ENCODE results near the gene RPS6KB1. TPM values are rescaled to one million over a fixed set of nuclear protein-coding genes. Genes with fewer than 3 reads are reported as not detected.
A peak's percentile ranks its signal among the peaks of the same experiment; 100 is the strongest.
"Not testable (repeated sequence)": the region's sequence is repeated elsewhere in the genome, so short reads cannot be mapped to it uniquely, and the experiment has no call there.

Gene RPS6KB1
- total RNA-seq, 2 donors from 2014 or later = 65.8 to 68.8 TPM

DNA sequence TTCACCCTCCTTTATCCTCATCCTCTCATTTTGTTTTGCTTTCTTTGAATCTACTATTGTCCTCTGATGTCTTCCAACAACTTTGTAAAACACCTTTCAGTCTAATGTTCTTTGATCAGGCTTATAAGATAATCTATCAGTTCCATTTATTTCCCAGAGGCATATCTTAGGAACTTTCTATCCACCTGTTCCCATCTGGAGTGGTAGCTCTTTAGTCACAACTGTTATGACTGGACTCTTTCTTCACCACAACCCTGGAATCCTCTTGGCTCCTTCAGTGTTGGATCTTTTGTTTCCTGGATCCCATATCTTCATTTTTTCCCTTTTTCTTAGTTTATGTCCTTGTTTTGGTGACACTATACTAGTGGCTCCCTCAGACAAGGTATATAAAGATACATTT lies 23.5 kb downstream of the RPS6KB1 start:
- Mint-ChIP-seq H3K27me3 (ENCODE audit: low read depth) (no peaks in the 10 kb centered on the region), H3K9me3 (no peaks in the 10 kb centered on the region), H3K4me1 (ENCODE audit: low read depth) (no peaks in the 10 kb centered on the region), H3K27ac (peak overlapping the region; percentile 12), H3K4me3 (no peak overlapping the region), H3K36me3 (ENCODE audit: insufficient read depth in 2 of 2) (peaks cover 8 to 31% of the 10 kb centered on the region in 2 donors)
- ATAC-seq (replicated peaks in 1 of 2) (no peak), DNase-seq (no peak)

DNA sequence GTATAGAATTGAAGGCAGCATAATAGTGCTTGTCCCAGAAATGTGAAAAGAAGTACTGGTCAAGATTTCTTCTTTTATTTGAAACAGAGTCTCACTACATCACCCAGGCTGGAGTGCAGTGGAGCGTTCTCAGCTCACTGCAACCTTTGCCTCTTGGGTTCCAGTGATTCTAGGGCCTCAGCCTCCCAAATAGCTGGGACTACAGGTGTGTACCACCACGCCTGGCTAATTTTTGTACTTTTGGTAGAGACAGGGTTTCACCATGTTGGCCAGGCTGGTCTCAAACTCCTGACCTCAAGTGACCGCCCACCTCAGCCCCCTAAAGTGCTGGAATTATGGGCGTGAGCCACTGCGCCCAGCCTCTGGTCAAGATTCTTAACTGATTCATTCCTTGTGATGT lies 27.7 kb downstream of the RPS6KB1 start:
- not testable (repeated sequence) for H3K9me3 Mint-ChIP-seq; ATAC-seq (replicated peaks in 1 of 2); H3K27ac Mint-ChIP-seq; H3K4me1 Mint-ChIP-seq (ENCODE audit: low read depth); H3K4me3 Mint-ChIP-seq; DNase-seq; H3K27me3 Mint-ChIP-seq (ENCODE audit: low read depth)
- peaks cover 8 to 34% of the 10 kb centered on the region in 2 donors for H3K36me3 Mint-ChIP-seq (ENCODE audit: insufficient read depth in 2 of 2)

- H3K4me3 Mint-ChIP-seq; H3K27me3 Mint-ChIP-seq (ENCODE audit: low read depth); H3K4me1 Mint-ChIP-seq (ENCODE audit: low read depth); ATAC-seq (replicated peaks in 1 of 2); DNase-seq; H3K9me3 Mint-ChIP-seq: not testable (repeated sequence)
- peak overlapping the region; percentile 70 for H3K27ac Mint-ChIP-seq
- peaks cover 8 to 26% of the 10 kb centered on the region in 2 donors for H3K36me3 Mint-ChIP-seq (ENCODE audit: insufficient read depth in 2 of 2)
Measured at GRCh38 chr17:59930121-59930520, 37.2 kb downstream of the RPS6KB1 start.

DNA sequence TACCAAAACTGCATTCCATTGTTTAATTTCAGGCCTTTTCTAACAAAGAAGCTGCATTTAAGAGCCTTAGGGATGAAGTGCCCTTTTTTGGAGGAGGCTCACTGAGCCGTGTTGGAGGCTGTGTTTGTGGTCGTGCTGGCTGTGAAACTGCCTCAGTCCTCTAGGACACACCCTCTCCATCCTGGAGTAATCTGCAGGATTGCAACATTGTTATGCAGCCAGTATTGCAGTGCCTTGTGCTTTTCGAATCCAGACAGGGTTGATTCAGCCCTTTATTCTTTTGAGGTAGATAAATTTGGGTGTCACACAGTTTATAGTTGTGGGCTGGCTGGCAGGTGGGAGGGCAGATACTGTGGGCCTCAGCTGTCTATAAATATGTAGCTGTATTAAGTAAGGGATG lies 37.8 kb downstream of the RPS6KB1 start:
- not testable (repeated sequence) for H3K9me3 Mint-ChIP-seq; DNase-seq; ATAC-seq (replicated peaks in 1 of 2); H3K4me1 Mint-ChIP-seq (ENCODE audit: low read depth); H3K27me3 Mint-ChIP-seq (ENCODE audit: low read depth); H3K4me3 Mint-ChIP-seq
- Mint-ChIP-seq H3K27ac (peak overlapping the region; percentile 31), H3K36me3 (ENCODE audit: insufficient read depth in 2 of 2) (peaks cover 9 to 23% of the 10 kb centered on the region in 2 donors)

DNA sequence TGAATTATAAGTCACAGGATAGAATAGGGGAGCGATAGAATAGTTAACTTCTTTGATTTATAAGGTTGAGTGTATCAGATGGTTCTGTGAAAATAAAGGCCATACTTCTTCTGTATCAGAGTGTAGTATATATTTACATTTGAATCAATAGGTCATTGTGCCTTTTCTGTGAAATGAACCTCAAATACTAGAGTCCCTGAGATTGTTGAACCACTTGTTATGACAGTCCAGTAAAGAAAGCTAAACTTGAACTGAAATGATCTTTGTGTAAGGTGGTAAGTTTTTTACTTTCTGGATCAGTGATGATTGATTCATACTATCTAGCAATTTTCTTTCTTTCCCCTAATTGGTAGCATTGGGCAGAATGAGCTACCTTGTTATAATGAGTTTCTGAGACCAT lies 40.4 kb downstream of the RPS6KB1 start:
- H3K27ac Mint-ChIP-seq = peak overlapping the region; percentile 21
- H3K4me3 Mint-ChIP-seq; H3K27me3 Mint-ChIP-seq (ENCODE audit: low read depth); ATAC-seq (replicated peaks in 1 of 2); H3K4me1 Mint-ChIP-seq (ENCODE audit: low read depth); H3K9me3 Mint-ChIP-seq; DNase-seq: not testable (repeated sequence)
- H3K36me3 Mint-ChIP-seq (ENCODE audit: insufficient read depth in 2 of 2) = peaks cover 9 to 27% of the 10 kb centered on the region in 2 donors

DNA sequence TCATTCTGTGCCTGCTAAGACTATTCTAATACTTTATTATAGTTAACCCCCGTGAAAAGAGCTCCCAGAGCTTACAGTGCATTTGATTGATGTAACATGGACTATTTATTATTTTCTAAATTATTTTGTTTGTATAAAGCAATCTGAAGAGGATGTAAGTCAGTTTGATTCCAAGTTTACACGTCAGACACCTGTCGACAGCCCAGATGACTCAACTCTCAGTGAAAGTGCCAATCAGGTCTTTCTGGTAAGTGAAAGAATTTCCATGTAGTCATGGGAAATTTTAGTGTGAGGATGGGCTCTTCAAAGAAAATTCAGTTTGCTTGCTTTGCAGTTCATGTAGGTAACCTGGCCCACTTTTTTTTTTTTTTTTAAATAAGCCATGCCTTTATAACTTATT lies 47.8 kb downstream of the RPS6KB1 start:
- Mint-ChIP-seq H3K27ac (peak overlapping the region; percentile 98), H3K4me1 (ENCODE audit: low read depth) (peaks cover 44% of the 10 kb centered on the region), H3K36me3 (ENCODE audit: insufficient read depth in 2 of 2) (peaks cover 2 to 41% of the 10 kb centered on the region in 2 donors), H3K4me3 (peak overlapping the region; percentile 17 to 62)
- not testable (repeated sequence) for H3K27me3 Mint-ChIP-seq (ENCODE audit: low read depth); H3K9me3 Mint-ChIP-seq
- peak; percentile 38 to 44 for ATAC-seq (replicated peaks in 1 of 2)
- DNase-seq = peak; percentile 43 to 50

DNA sequence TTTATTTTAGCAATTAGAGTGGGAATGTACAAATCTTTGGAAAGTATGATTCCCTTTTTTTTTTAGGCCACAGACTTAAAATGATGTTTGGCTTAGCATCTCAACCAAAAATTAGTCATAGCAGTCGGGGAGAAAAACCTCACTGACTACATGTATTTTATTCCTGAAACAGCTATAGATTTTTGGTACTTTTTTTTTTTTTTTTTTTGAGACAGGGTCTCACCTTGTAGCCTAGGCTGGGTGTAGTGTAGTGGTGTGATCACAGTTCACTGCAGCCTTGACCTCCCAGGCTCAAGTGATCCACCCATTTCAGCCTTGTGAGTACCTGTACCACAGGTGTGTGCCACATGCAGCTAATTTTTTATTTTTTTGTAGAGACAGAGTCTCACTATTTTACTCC lies 48.2 kb downstream of the RPS6KB1 start:
- ATAC-seq (replicated peaks in 1 of 2) (peak; percentile 66 to 80), DNase-seq (peak; percentile 16 to 19)
- Mint-ChIP-seq H3K4me3 (peak overlapping the region; percentile 51 to 62), H3K4me1 (ENCODE audit: low read depth) (peaks cover 49% of the 10 kb centered on the region), H3K9me3 (no peaks in the 10 kb centered on the region), H3K27ac (peak overlapping the region; percentile 98), H3K36me3 (ENCODE audit: insufficient read depth in 2 of 2) (peaks cover 5 to 44% of the 10 kb centered on the region in 2 donors), H3K27me3 (ENCODE audit: low read depth) (no peaks in the 10 kb centered on the region)

DNA sequence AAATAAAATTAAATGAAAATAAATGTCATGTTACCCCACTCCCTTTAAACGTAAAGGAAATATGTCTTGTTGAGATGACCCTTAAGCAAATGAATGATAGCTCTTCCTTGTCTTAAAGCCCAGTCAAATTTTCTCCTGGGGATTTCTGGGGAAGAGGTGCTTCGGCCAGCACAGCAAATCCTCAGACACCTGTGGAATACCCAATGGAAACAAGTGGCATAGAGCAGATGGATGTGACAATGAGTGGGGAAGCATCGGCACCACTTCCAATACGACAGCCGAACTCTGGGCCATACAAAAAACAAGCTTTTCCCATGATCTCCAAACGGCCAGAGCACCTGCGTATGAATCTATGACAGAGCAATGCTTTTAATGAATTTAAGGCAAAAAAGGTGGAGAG lies 53.5 kb downstream of the RPS6KB1 start:
- H3K27ac Mint-ChIP-seq = peak overlapping the region; percentile 11
- not testable (repeated sequence) for H3K4me3 Mint-ChIP-seq; H3K9me3 Mint-ChIP-seq; ATAC-seq (replicated peaks in 1 of 2); H3K27me3 Mint-ChIP-seq (ENCODE audit: low read depth); DNase-seq
- H3K4me1 Mint-ChIP-seq (ENCODE audit: low read depth) = peaks cover 42% of the 10 kb centered on the region
- H3K36me3 Mint-ChIP-seq (ENCODE audit: insufficient read depth in 2 of 2) = peaks cover 6 to 31% of the 10 kb centered on the region in 2 donors

- not testable (repeated sequence) for H3K4me3 Mint-ChIP-seq; H3K27me3 Mint-ChIP-seq (ENCODE audit: low read depth); H3K27ac Mint-ChIP-seq; H3K9me3 Mint-ChIP-seq
- peak; percentile 24 to 38 for DNase-seq
- peaks cover 33% of the 10 kb centered on the region for H3K4me1 Mint-ChIP-seq (ENCODE audit: low read depth)
- peak; percentile 53 to 61 for ATAC-seq (replicated peaks in 1 of 2)
- peaks cover 6 to 27% of the 10 kb centered on the region in 2 donors for H3K36me3 Mint-ChIP-seq (ENCODE audit: insufficient read depth in 2 of 2)
Measured at GRCh38 chr17:59947310-59947709, 54.4 kb downstream of the RPS6KB1 start.

DNA sequence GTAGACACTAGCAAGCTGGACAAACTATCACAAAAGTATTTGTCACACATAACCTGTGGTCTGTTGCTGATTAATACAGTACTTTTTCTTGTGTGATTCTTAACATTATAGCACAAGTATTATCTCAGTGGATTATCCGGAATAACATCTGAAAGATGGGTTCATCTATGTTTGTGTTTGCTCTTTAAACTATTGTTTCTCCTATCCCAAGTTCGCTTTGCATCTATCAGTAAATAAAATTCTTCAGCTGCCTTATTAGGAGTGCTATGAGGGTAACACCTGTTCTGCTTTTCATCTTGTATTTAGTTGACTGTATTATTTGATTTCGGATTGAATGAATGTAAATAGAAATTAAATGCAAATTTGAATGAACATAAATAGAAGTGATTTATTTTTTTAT lies 57.1 kb downstream of the RPS6KB1 start:
- Mint-ChIP-seq H3K9me3 (no peaks in the 10 kb centered on the region), H3K36me3 (ENCODE audit: insufficient read depth in 2 of 2) (peaks cover 8 to 18% of the 10 kb centered on the region in 2 donors), H3K4me3 (no peak overlapping the region), H3K27ac (no peak overlapping the region), H3K27me3 (ENCODE audit: low read depth) (no peaks in the 10 kb centered on the region), H3K4me1 (ENCODE audit: low read depth) (peaks cover 29% of the 10 kb centered on the region)
- ATAC-seq (replicated peaks in 1 of 2) = no peak
- no peak for DNase-seq

DNA sequence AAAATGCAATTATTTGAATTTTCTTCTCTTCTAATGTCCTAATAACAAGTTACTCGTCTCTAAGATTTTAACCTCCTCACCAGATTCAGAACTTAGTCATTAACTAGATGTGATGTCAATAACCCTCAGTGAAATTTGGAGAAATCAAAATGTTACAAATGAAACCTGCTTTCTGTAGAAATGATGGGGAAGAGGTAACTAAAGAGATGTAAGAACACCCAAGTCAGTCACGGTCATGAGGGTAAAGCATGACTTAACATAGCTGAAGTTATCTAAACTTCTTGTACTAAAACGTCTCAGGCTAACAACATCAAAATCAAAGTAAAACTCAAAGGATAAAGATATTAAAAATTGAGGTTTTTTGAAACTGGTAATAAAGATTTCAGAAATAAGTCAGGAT lies 61.9 kb downstream of the RPS6KB1 start:
- Mint-ChIP-seq H3K4me1 (ENCODE audit: low read depth) (peaks cover 13% of the 10 kb centered on the region), H3K27ac (no peak overlapping the region), H3K4me3 (no peak overlapping the region), H3K27me3 (ENCODE audit: low read depth) (no peaks in the 10 kb centered on the region), H3K9me3 (no peaks in the 10 kb centered on the region), H3K36me3 (ENCODE audit: insufficient read depth in 2 of 2) (peaks cover 2 to 21% of the 10 kb centered on the region in 2 donors)
- ATAC-seq (replicated peaks in 1 of 2) (no peak), DNase-seq (no peak)

DNA sequence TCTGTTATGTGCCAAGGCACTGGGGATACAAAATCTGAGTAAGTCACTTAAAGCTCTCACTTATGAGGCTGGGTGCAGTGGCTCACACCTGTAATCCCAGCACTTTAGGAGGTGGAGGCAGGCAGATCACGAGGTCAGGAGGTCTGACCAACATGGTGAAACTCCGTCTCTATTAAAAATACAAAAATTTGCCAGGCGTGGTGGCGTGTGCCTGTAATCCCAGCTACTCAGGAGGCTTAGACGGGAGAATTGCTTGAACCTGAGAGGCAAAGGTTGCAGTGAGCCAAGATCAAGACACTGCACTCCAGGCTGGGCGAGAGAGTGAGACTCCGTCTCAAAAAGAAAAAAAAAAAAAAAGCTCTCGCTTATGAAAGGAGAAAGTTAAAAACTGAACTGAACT lies 66.7 kb downstream of the RPS6KB1 start:
- peaks cover 6 to 21% of the 10 kb centered on the region in 2 donors for H3K36me3 Mint-ChIP-seq (ENCODE audit: insufficient read depth in 2 of 2)
- peaks cover 36% of the 10 kb centered on the region for H3K4me1 Mint-ChIP-seq (ENCODE audit: low read depth)
- not testable (repeated sequence) for H3K9me3 Mint-ChIP-seq; H3K27ac Mint-ChIP-seq; H3K4me3 Mint-ChIP-seq; ATAC-seq (replicated peaks in 1 of 2); DNase-seq; H3K27me3 Mint-ChIP-seq (ENCODE audit: low read depth)

DNA sequence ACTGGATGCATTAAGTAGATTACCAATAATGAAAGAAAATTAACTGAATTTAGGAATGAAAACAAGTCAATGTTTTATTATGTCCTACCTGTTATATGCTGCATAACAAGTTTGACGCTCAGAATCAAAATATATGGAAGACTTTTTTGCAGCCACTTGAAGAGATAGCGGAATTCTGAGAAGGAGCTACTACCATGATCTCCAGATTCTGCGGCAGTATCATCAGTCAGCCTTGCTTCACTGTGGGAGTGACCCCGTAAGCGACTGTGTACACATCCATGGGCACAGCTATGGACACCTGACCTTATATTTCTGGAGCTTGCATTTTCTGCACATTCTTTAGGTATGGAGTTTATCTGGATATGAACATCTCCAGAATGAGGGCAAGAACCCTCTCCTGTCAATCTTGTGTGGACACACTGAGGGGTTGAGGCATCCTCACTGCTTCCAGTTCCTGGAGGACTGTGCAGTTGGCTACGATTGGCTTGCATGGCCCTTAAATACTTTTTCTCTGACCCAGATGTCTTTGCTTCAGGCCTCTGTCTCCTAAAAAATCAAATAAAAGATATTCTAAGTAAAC lies 69.9 kb downstream of the RPS6KB1 start:
- Mint-ChIP-seq H3K4me3 (peak overlapping the region; percentile 86 to 97), H3K9me3 (no peaks in the 10 kb centered on the region), H3K27me3 (ENCODE audit: low read depth) (no peaks in the 10 kb centered on the region), H3K27ac (no peak overlapping the region), H3K36me3 (ENCODE audit: insufficient read depth in 2 of 2) (peaks cover 6 to 16% of the 10 kb centered on the region in 2 donors), H3K4me1 (ENCODE audit: low read depth) (peaks cover 42% of the 10 kb centered on the region)
- ATAC-seq (replicated peaks in 1 of 2) (no peak), DNase-seq (no peak)
